Measurements from ENCODE around the gene COMTD1. TPM values are rescaled to one million over a fixed set of nuclear protein-coding genes. Genes with fewer than 3 reads are reported as not detected.
A peak's percentile ranks its signal among the peaks of the same experiment; 100 is the strongest.
"Not testable (repeated sequence)": the region's sequence is repeated elsewhere in the genome, so short reads cannot be mapped to it uniquely, and the experiment has no call there.

The COMTD1 gene
- total RNA-seq, 1 donor: 13.4 TPM

DNA sequence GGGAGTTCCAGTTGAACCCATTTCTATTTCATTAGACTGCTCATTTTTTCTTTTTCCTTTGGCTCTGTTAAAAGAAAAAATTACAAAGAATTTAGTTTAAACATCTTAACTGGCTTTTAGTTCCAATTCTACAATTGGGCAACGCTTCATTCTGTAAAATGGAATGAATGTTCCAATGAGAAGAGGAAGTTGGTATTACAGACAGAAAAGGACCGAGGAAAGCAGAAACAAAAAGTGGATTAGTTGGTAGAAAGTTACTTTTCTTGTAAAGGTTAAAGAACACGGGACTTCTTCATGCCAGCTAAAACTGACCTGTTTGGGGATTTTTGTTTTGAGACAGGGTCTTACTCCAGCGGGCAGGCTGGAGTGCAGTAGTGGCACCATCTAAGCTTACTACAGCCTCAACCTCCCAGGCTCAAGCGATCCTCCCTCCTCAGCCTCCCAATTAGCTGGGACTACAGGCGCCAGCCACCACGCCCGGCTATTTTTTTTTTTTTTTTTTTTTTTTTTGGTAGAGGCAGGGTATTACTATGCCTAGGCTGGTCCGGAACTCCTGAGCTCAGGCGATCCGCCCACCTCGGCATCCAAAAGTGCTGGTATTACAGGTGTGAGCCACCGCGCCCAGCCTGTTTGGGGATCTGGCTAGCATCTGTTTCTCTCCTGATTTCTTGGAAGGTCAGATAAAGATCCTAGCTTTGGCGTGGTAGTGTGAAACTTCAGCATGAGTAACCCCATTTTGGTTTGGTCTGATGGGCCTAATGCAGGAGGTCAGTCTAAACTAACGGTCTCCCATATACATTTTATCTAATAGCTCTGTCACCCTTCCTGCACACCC is 26.5 kb downstream of the COMTD1 start:
- Histone ChIP-seq H3K27me3 (ENCODE audit: insufficient read depth, low read length) (no peaks in the 10 kb centered on the region), H3K9me3 (ENCODE audit: low read depth, low read length) (no peaks in the 10 kb centered on the region), H2AFZ (ENCODE audit: low read length) (peak overlapping the region; percentile 99), H3K4me2 (ENCODE audit: insufficient read depth, low read length) (peak overlapping the region; percentile 100), H3K4me3 (ENCODE audit: insufficient read depth, low read length) (peak overlapping the region; percentile 99), H4K20me1 (ENCODE audit: insufficient read depth, low read length) (peaks cover 8% of the 10 kb centered on the region), H3K4me1 (ENCODE audit: insufficient read depth, low read length) (peaks cover 26% of the 10 kb centered on the region), H3K36me3 (ENCODE audit: insufficient read depth, low read length) (peaks cover 22% of the 10 kb centered on the region), H3K27ac (ENCODE audit: low read depth, low read length) (peak overlapping the region; percentile 100), H3K79me2 (ENCODE audit: insufficient read depth, low read length) (peaks cover 36% of the 10 kb centered on the region)
- peak; percentile 29 for DNase-seq (ENCODE audit: insufficient read length, low spot score, missing footprints)
- no peak for TF ChIP-seq CTCF (IDR thresholded peaks at IDR 0.05; ENCODE audit: extremely low read depth, low read depth, low read length)

GRCh38 chr10:75208181-75208580 is 27.6 kb downstream of the COMTD1 start:
- DNase-seq (ENCODE audit: insufficient read length, low spot score, missing footprints): peak; percentile 80
- no peak overlapping the region for H3K4me3 ChIP-seq (ENCODE audit: insufficient read depth, low read length)
- no peaks in the 10 kb centered on the region for H3K9me3 ChIP-seq (ENCODE audit: low read depth, low read length)
- peaks cover 8% of the 10 kb centered on the region for H4K20me1 ChIP-seq (ENCODE audit: insufficient read depth, low read length)
- H3K4me1 ChIP-seq (ENCODE audit: insufficient read depth, low read length): peaks cover 26% of the 10 kb centered on the region
- H3K36me3 ChIP-seq (ENCODE audit: insufficient read depth, low read length): peaks cover 13% of the 10 kb centered on the region
- TF ChIP-seq CTCF (IDR thresholded peaks at IDR 0.05; ENCODE audit: extremely low read depth, low read depth, low read length): no peak
- H3K4me2 ChIP-seq (ENCODE audit: insufficient read depth, low read length): peak overlapping the region; percentile 13
- H2AFZ ChIP-seq (ENCODE audit: low read length): no peak overlapping the region
- peaks cover 28% of the 10 kb centered on the region for H3K79me2 ChIP-seq (ENCODE audit: insufficient read depth, low read length)
- peak overlapping the region; percentile 10 for H3K27ac ChIP-seq (ENCODE audit: low read depth, low read length)
- no peaks in the 10 kb centered on the region for H3K27me3 ChIP-seq (ENCODE audit: insufficient read depth, low read length)

- Histone ChIP-seq H3K36me3 (ENCODE audit: insufficient read depth, low read length) (peaks cover 9% of the 10 kb centered on the region), H3K27ac (ENCODE audit: low read depth, low read length) (peak overlapping the region; percentile 10), H3K4me1 (ENCODE audit: insufficient read depth, low read length) (peaks cover 30% of the 10 kb centered on the region), H3K4me3 (ENCODE audit: insufficient read depth, low read length) (no peak overlapping the region), H3K9me3 (ENCODE audit: low read depth, low read length) (no peaks in the 10 kb centered on the region), H3K4me2 (ENCODE audit: insufficient read depth, low read length) (peak overlapping the region; percentile 13), H4K20me1 (ENCODE audit: insufficient read depth, low read length) (peaks cover 8% of the 10 kb centered on the region), H3K79me2 (ENCODE audit: insufficient read depth, low read length) (peaks cover 24% of the 10 kb centered on the region), H2AFZ (ENCODE audit: low read length) (no peak overlapping the region), H3K27me3 (ENCODE audit: insufficient read depth, low read length) (no peaks in the 10 kb centered on the region)
- no peak for TF ChIP-seq CTCF (IDR thresholded peaks at IDR 0.05; ENCODE audit: extremely low read depth, low read depth, low read length)
- DNase-seq (ENCODE audit: insufficient read length, low spot score, missing footprints): no peak
Measured at GRCh38 chr10:75207857-75208144, 28.0 kb downstream of the COMTD1 start.

DNA sequence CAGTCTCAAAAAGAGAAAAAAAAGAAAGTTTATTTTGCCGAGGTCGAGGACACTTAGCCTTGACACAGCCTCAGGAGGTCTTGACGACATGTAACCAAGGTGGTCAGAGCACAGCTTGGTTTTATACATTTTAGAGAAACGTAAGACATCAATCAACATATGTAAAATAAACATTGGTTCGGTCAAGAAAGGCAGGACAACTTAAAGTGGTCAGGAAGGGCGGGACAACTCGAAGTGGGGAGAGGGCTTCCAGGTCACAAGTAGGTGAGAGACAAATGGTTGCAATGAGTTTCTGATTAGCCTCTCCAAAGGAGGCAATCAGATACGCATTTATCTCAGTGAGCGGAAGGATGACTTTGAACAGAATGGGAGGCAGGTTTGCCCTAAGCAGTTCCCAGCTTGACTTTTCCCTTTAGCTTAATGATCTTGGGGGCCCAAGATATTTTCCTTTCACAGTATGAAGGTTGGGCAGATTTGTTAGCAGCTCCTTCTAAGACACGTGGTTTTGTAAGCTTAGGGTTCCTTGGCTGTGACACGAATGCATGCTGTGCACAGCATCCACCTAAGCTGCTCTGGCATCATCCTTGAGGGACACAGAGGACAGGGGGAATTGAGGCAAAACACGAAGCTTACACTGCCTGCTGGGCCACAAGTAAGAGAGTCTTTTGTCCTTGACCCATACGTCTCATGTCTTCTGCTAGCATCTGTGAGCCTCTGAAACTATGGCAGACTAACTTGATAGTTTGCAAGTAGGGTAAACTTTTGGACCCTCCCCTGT is 28.5 kb downstream of the COMTD1 start:
- Histone ChIP-seq H4K20me1 (ENCODE audit: insufficient read depth, low read length) (peaks cover 8% of the 10 kb centered on the region), H3K4me1 (ENCODE audit: insufficient read depth, low read length) (peaks cover 32% of the 10 kb centered on the region), H3K27me3 (ENCODE audit: insufficient read depth, low read length) (no peaks in the 10 kb centered on the region), H3K27ac (ENCODE audit: low read depth, low read length) (no peak overlapping the region), H3K9me3 (ENCODE audit: low read depth, low read length) (no peaks in the 10 kb centered on the region), H3K36me3 (ENCODE audit: insufficient read depth, low read length) (peaks cover 4% of the 10 kb centered on the region), H3K79me2 (ENCODE audit: insufficient read depth, low read length) (peaks cover 19% of the 10 kb centered on the region), H3K4me2 (ENCODE audit: insufficient read depth, low read length) (no peak overlapping the region), H3K4me3 (ENCODE audit: insufficient read depth, low read length) (no peak overlapping the region), H2AFZ (ENCODE audit: low read length) (no peak overlapping the region)
- no peak for TF ChIP-seq CTCF (IDR thresholded peaks at IDR 0.05; ENCODE audit: extremely low read depth, low read depth, low read length)
- no peak for DNase-seq (ENCODE audit: insufficient read length, low spot score, missing footprints)

DNA sequence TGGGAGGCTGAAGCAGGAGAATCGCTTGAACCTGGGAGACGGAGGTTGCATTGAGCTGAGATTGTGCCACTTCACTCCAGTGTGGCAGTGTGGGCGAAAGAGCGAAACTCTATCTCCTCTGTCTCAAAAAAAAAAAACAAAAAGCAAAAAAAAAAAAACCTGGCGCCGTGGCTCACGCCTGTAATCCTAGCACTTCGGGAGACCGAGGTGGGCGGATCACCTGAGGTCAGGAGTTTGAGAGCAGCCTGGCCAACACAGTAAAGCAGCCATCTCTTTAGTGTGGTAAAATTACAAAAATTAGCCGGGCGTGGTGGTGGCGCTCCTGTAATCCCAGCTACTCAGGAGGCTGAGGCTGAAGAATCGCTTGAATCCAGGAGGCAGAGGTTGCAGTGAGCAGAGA is 29.1 kb downstream of the COMTD1 start:
- not testable (repeated sequence) for H3K4me3 ChIP-seq (ENCODE audit: insufficient read depth, low read length); H4K20me1 ChIP-seq (ENCODE audit: insufficient read depth, low read length); H3K27me3 ChIP-seq (ENCODE audit: insufficient read depth, low read length); H3K9me3 ChIP-seq (ENCODE audit: low read depth, low read length); H2AFZ ChIP-seq (ENCODE audit: low read length); H3K4me2 ChIP-seq (ENCODE audit: insufficient read depth, low read length); H3K27ac ChIP-seq (ENCODE audit: low read depth, low read length); DNase-seq (ENCODE audit: insufficient read length, low spot score, missing footprints); H3K36me3 ChIP-seq (ENCODE audit: insufficient read depth, low read length)
- Histone ChIP-seq H3K4me1 (ENCODE audit: insufficient read depth, low read length) (peaks cover 25% of the 10 kb centered on the region), H3K79me2 (ENCODE audit: insufficient read depth, low read length) (peaks cover 13% of the 10 kb centered on the region)

Data from osteoblast (primary cell).